ENCODE results near the gene FOXJ1.

FOXJ1 gene

DNA sequence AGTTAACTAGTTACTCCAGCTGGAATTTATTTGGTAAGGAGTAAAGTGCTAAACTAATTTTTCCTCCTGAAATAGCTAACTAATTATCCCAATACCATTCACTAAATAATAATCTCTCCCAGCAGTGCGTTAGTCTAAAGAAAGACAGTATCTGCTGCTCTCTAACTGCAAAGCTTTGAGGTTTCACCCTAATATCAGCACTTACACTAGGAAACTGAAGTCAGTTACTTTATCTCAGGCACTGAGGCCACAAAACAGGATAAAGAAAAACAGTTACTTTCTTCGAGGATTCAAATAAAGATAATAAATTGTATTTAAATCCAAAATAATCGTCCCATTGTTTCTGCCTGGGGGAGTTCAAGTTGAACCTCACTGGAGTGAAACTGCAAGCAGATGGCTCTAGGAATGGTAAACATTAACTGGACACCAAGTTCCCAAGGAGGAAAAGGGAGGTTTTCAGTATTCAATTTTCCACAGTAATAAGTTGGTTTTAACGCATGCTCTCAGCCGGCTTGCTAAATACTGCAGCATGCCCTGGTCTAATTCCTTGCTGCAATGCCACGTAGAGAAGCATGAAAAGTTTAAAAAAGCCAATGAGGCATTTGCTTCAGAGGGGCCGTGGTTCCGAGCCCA lies 20.0 kb upstream of the FOXJ1 start:
- no peak for DNase-seq

DNA sequence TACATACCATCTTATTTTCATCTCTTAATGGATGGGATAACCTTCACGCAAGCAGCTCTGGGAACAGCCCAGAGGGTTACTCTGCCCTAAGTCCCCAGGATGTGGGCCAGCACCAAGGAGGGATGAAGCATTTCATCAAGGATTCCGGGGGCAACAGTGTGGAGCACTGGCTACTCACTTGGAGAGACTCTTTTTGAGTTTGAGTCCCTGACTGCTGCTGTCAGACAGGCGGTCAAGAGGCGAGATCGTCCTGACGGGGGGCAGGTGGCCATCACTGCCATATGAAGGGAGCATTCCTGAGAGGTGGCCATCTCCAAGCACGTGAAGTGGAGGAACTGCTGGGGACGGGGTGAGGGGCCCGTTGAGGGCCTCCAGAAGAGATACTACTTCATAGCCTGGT lies 18.1 kb upstream of the FOXJ1 start:
- no peak for DNase-seq

DNA sequence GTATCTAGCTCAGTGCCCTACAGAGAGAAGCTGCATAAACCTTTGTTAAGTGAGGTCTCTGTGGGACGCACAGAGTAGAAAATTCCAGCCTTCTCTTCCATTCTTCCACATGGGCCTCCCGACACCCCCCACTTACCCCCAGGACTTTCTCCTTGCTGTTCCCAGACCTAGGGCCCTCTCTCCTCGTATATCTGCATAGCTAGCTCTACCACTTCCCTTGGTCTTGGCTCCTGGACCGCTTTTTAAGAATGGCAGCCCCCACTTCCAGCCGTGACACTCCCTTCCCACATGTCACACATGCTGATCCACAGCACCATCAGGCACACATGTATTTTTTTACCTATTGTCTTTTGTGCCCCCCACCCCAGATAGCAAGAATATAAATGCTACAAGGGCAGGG lies 16.7 kb upstream of the FOXJ1 start:
- no peak for DNase-seq

DNA sequence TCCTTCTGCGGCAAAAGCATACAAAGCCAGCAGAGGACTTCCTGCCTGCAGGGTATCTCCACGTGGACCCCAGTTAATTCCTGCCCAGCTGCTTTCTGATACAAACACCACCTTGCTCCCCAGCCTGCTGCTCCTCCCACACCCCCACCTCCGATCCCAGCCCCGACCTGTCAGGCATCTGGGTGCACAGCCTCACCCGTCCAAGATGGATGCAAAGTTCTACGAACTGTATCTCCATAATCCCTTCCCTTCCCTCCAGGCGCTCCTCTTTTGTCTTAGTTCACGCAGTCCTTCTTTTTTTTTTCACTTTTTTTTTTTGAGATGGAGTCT lies 15.6 kb upstream of the FOXJ1 start:
- DNase-seq, result no peak

DNA sequence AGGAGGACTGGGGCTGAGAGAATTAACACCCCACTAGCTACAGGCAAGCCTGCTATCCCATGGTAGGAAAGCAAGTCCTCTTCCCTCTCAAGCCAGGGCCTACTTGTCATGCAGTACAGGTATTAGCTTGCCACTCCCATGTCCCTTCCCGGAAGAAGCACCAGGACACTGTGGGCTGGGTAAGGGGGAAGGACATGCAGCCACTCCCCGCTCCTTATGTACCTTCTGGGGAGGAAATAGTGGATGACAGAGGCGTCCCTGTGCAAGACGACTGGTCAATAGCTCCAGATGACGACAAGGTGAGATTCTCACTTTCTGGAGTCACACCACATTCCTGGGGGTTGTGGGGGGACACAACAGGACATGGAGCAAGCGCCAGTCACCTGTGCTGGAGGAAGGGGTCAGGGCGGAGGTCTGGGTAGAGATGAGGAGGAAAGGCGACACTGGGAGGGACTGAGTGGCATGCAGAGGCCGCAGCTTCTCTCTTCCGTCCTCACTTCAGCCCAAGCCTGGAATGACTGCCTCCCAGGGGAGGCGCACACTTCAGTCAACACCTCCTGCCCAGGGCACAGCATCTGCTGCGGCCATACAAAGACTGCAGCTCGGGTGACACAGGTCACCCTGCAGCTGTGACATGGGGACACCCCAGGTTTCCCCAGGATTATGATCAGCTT lies 15.1 kb upstream of the FOXJ1 start:
- no peak for DNase-seq

DNA sequence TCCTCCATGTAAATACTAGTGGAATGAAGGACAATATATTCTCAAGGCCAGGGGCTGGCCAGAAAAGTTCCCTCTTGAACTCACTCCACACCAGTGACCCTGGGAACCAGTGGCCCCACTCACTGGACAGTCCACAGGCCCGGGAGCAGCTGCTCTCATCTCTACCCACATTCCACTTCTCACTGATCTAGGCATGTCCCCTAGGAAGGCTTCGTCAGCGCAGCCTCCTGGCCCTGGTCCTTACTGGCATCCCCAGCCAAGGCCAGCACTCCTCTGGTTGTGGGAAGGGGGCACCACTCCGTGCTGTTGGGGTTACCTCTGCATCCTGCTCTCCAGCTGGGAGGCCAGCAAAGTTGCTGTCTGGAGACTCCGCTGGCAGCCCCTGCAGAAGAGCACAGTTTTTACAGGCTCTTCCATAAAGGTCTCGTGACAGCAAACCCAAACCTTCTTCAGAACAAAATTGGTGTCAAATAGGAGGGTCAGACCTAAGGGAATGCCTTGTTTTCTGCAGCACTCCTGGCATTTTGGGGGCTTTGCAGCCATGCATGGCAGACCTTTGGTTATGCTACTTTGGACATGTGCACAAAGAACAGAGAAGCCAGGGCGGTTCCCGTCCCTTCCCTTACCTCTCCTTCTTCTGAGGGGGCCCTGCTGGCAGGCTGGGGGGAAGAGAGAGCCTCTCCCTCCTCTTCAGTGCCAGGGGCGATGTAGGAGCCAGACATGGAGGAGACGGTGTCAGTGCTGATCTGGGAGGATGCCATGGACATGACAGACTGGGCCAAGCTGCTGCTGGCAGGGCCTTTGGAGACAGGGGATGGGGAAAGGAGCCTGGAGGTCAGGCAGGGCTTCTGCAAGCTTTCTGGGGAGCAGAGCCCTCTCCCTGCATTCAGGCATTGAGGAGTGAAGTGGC lies 14.1 kb upstream of the FOXJ1 start:
- no peak for DNase-seq

DNA sequence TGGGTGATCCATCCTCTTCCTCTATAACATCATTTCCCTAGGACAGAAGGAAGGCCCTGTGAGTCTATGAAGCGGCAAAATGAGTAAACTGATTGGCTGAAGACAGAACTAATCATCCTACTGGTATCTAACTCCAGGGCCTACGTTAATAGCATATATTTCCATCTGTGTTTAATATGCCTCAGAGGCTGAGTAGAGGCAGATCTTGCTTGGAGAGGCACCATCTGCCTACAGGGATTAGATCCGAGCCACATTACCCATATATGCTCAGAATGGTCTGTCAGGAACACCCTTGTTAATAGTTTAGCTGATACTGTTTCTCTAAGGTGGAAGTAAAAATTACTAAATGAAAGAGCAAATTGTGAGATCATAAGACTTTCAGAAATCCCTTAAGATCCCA lies 13.2 kb upstream of the FOXJ1 start:
- DNase-seq, result no peak

DNA sequence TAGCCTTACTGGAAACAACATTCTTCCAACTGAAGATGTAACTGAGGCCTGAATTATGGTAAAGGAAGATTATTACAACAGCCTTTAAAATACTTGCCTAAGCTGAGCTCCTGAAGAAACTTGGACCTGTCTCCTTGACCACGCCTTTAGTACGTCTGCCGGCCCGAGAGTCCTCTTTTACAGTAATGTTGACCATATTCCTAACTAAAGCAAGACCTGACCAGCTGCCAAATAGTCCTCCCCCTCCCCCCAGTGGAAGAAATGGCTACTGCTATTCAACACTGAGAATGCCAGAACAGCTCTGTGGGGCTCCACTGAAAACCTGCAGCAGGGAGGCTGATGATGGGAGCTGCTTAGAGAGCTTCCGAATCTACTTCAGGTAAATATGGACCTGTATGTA lies 12.6 kb upstream of the FOXJ1 start:
- no peak for DNase-seq

DNA sequence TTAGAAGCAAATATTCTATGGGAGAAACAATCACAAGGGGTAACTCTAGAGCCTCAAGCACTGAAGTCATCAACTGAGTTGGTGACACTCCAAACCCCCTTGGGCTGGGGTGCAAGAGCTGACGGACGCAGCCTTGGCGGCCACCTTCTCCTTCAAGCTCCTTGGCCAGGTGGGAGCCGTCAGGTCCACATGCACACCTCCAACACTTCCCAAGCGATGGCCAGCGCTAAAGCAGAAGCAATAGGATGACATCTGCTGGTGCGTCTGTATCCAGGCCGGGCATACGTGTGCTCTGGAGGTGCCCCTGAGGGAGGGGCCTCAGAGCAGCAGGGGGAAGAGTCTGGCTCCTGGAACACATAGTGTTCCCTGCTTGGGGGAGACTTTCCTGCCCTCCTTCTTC lies 12.2 kb upstream of the FOXJ1 start:
- no peak for DNase-seq

DNA sequence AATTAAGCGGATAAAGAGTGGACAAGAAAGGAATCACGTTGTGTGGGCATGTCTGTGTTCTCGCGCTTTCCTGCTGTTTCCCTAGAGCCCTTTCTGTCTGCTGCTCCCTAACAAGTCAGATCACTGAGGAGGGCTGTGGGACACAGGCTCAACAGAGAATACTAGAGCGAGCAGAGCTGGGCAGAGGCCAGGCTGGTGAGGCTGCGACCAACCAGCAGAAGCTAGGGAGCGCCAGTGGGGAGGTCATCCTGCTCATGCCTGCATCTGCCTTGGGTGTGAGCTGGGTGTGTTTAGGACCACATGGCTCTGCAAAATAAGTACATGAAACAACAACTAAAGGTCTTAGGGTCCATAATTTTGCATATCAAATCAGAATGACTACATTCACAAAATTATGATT lies 11.5 kb upstream of the FOXJ1 start:
- DNase-seq, result no peak

DNA sequence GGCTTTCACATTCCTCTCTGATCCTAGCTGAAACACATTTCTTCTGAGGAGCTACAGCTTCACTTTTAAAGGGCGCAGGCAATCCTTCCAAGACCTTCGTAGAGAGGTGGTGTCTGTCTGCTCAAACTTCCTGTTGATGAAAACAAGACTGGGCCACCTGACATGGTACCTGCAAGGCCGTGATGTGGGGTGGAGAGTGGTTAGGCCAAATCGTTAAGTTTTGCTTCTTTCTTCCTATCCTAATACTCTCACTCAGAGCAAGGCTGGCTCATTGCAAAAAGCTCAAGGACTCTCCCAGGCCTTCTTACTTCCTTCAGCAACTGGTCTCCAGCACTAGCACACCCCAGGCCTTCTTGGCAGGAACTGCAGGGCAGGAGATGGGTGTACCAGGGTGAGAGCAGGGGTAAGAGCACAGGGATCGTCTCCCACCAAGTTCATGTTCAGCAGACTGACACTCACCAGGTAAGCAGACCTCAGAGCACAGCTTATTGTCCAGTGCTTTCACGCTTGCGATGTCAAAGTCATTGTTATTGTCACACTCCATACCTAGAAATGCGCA lies 10.9 kb upstream of the FOXJ1 start:
- no peak for DNase-seq

DNA sequence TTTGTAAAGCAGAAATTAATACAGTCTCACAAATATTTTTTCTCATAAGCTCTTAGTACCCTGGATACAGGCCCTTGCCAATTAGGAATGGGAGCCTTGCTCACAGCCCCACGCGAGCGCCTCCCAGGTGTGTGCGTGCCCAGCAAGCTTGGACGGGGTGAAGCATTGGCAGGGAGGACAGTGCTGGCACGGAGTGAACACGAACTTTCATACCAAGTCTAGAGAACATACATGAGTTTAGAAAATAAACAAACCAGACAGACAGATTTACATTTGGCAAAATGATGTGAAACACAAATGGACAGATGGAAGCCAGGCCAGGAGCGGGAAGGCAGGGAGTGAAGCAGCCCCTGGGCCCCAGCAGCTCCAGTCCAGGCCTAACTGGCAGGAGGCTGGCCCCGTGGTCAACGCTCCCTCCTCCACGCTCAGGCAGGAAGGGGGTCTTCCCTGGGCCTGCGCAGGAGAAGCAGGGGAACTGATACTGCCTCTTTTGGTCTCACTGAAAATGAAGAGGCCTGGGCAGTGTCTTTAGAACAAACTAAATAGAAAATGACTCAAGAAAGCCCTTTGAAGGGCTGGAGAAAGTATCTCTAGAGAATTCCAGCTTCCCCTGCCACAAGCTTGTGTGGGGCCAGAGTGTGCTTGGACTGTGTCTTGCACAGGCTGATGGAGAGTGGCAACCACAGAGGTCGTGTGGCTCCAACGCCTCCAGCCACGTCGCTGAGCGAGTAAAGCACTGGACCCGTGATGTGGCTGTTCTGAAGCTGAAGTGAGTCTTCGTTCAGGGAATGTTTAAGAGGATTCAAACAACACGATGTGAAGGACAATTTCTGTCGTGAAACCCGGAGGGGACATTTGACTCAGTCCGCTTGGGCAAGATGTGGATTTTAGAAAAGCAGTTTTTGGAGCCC lies 9.9 kb upstream of the FOXJ1 start:
- DNase-seq, result no peak

DNA sequence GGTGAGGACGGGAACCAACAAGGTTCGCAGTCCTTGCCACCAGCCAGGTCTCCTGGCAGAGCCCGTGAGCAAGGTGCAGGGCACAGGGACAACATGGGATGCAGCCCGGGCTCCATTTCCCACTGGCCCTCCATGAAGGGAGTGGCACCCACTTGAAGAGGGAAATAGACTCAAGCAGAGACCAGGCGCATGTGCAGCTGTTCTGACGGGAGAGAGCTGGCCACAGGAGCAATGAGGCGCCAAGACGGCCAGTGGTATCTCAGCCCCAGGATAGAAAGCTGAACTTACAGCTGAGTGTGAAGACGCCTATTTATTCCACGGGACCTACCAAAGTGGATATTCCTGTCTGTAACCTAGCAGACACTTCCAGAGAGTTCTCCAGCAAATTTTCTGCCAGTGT lies 8.2 kb upstream of the FOXJ1 start:
- DNase-seq, result no peak

DNA sequence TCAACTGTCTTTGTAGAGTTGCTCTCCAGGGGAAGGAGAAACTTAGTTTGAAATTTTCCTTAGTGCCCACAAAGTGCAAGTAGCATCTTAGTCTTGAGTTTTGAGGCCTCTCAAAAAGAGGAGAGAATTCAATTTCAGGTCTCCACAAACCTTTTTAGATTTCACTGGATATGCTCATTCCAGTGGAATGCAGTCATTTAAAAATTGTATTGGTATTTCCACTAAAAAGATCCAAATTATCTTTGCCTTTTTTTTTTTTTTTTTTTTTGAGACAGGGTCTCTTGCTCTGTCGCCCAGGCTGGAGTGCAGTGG lies 6.9 kb upstream of the FOXJ1 start:
- DNase-seq, result no peak

DNA sequence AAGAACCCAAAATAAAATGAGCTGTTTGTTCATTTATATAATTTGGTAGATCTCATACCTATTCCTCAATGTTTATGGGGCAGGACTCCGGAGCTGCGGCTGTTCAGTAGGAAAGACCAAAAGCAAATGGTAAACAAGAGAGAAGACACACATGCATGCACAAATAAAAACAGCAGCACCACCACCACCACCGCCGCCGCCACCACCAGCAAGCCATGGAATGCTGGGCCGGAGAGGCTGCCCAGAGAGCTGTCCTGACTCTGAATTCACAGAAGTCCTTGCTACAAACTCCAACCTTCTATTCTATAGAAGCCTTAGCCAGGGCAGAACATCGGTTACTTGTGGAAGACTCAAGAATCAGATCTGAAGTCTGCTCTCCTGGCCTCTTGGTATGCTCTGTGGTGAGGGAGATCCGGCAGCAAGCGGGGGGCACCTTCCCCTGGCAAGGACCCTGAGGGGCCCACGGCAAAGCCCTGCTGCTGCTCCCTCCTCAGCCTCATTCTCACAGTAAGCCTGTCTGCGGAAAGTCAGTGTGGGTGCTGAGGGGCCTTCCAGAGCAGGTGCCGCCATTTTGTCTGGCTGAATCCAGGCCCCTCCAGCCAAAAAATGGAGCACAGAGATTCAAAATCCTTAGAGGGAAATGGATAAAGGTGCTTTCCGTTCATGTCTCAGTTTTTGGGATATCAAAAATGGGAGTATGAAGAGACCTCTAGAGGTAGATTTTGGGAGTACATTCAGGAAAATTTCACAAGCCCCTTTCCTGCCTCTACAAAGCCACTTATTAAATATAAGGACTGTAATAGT lies 6.4 kb upstream of the FOXJ1 start:
- no peak for DNase-seq

DNA sequence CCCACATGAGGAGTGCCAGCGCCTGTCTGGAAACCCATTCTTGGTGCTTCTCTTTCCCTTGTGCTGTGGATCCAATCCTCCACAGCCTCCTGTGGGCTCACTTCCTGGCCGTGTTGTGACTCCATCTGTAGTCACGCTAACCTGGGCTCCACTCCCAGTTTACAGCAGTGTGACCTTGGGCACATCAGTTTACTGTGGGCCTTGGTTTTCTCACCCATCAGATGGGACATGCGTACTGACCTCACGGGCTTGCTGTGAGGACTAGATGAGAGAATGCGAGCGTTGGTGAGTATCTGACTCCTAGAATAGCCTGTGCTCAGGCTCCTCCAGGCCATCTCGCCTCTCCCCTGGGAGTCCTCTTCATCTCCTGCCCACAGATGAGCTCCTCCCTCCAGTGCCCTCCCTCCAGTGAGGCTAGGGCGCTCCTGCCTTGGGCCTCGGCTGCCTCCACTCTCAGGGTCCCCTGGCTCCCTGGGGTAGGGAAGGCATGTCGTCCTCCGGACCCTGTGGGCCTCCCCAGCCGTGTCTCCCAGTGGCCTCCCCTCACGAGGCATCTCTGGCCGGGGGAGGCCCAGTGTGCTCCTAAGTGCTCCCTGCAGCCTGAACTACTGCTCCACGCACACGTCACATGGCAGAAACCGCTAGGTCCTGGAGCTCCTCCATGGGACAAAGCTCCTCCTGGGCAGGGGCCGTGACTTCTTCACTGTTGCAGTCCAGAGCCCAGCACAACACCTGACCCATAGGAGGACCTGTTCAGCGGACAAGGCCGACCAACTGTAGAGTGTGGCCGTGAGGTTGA lies 5.2 kb upstream of the FOXJ1 start:
- DNase-seq, result no peak

DNA sequence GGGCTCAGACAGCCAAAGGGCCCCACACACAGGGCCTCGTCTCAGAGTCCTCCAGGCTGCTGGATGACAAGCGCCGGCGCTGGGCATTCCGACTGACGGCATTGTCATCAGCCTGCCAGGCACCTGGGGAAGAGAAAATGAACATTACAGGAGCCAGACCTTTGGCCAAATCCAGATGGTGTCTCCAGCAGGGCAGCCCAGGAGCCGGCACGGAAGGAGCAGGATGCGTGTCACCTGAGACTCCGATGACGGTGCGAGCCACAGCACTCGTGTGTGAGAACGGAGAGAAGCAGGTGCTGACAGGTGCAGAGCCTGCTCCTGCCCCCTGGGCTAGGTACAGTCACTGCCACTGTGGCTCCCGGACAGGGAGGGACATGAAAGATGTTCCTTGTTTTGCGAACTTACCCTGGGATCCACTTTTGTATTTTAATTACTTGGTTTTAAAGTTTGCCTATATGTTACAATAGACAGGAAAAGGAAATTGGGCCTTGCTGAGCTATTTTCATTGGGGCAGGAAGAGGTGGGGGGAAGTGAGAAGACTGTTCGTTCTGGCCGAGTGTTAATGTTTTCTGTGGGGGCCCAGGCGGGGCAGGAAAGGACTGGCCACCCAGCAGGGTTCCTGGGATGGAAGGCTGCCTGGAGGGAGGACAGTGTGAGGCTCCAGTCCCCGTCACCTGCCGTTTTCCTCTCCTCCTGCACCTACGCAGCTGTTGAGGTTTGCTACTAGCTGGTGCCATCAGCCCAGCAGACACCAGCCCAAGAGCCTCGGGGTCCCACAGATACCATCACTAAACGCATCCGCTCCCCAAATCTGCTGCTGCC lies 4.4 kb upstream of the FOXJ1 start:
- DNase-seq, result peak; percentile 34

DNA sequence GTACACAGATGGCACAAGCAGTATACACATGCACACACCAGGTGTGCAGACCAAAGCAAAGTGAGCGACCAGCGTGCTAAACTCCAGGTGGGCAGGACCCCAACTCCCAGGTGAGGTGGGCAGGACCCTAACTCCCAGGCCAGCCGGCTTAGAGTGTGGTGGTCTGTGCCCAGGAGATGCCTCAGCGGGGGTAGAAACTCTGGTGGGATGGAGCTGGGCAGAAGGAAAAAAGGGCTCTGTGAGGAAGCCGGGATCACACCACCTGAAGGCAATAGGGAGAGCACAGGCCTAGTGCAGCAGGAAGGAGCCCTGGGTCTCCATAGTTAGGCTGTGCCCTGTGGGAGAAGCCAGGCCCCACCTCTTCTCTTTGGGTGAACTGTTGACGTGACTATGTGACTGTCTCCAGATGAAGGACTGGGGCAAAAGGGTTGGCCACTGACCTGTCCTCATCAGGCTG lies 1.6 kb upstream of the FOXJ1 start:
- DNase-seq, result no peak

DNA sequence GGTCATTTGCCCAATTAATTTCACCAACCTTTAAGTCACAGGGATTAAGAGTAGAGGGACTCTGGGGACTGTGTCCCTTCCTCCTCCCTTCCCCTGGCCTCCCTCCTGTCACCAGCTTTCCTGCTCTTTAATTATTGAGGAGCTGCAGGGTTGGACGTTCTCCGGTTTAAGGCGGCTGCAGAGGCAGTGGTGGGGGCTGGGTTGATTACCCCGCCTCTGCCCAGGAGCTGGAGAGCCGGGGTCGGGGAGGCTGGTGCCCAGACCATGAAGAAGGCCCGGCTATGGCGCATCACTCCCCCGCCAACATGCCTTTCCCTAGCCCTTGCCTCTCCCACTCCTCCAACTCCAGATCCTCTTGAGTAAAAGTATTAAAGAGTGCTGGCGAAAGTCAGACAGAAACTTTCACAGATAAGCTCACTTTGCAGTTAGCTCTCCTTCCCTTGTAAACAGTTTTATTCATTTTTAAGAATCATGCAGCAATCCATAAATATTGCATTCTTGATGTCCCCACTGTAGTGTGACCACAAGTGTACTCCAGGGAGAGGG lies 1.1 kb upstream of the FOXJ1 start:
- no peak for DNase-seq

DNA sequence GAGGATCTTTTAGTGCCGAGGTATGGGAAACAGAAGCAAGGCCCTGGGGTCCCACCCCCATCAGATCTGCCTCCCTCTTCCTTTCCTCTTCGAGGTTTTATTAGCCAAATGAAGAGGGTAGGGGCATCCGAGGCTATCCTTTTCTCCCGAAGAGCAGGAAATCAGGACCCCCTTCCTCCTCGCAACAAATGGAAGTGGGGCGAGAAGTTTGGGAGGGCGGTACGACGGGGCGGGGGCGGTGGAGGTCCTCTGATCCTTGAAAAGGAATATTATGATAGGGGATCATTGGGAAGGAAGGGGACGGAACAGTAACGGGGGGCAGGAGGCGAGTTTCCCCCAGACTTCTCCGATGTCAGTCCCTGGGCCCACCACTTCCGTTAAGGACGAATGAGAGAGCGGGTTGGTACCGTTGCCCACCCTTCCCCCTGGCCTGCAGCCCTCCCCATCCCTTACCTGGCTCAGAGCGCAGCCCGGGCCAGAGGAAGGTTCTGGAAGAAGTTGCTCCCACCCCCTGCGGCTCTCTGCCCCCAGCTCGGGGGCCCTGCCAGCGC lies 309 bp downstream of the FOXJ1 start:
- no peak for DNase-seq
